Measurements from ENCODE around the gene RPGRIP1.
A peak's percentile ranks its signal among the peaks of the same experiment; 100 is the strongest.
"Not testable (repeated sequence)": the region's sequence is repeated elsewhere in the genome, so short reads cannot be mapped to it uniquely, and the experiment has no call there.

RPGRIP1 gene

GRCh38 chr14:21279783-21280182, at the start of gene RPGRIP1:
Gene RPGRIP1 (plus strand): TSS chr14:21280083. CDS start chr14:21287977, 7,894 bp downstream.
- DNase-seq (ENCODE audit: low spot score), result no peak

DNA sequence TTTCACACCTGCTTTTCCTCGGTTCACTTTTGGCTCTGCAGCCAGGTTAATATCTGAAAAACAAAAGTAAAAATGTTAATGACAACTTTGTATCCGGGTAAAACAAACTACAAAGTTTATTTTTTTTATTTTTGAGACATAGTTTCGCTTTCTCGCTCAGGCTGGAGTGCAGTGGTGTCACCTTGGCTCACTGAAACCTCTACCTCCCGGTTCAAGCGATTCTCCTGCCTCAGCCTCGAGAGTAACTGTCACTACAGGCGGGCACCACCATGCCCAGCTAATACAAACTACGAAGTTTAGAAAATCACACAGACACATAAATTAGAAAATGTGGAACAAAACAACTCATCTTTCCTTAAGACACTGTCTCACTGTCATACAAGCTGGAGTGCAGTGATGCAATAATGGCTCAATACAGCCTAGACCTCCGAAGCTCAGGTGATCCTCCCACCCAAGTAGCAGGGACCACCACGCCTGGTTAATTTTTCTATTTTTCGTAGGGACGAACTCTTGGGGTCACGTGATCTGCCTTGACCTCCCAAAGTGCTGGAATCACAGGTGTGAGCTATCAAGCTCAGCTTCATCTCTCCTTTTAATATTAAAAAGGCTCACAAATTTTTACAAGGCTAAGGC, 48.7 kb upstream of the RPGRIP1 start:
- peak; percentile 41 for DNase-seq (ENCODE audit: low spot score)

- peak; percentile 19 for DNase-seq (ENCODE audit: low spot score)
These were observed 46.3 kb upstream of the RPGRIP1 start for GRCh38 chr14:21233457-21234076.

- DNase-seq (ENCODE audit: low spot score), result no peak
These were observed 45.8 kb upstream of the RPGRIP1 start for GRCh38 chr14:21234112-21234511.

GRCh38 chr14:21236948-21237797, 42.7 kb upstream of the RPGRIP1 start:
- no peak for DNase-seq (ENCODE audit: low spot score)

DNA sequence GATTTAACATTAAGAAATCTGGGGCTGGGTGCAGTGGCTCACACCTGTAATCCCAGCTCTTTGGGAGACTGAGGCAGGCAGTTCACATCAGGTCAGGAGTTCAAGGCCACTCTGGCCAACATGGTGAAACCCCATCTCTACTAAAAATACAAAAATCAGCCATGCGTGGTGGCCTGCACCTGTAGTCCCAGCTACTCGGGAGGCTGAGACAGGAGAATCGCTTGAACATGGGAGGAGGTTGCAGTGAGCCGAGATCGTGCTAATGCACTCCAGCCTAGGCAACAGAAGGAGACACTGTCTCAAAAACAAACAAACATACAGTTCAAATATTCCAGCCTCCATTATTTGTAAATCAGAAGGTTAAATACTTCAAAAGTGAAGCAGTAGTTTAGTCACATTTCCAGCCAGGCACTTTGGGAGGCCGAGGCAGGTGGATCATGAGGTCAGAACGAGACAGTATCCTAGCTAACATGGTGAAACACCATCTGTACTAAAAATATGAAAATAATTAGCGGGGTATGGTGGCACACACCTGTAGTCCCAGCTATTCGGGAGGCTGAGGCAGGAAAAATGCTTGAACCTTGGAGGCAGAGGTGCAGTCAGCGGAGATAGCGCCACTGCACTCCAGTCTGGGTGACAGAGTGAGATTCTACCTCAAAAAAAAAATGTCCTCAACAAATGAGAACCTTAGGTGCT, 40.9 kb upstream of the RPGRIP1 start:
- DNase-seq (ENCODE audit: low spot score), result no peak

DNA sequence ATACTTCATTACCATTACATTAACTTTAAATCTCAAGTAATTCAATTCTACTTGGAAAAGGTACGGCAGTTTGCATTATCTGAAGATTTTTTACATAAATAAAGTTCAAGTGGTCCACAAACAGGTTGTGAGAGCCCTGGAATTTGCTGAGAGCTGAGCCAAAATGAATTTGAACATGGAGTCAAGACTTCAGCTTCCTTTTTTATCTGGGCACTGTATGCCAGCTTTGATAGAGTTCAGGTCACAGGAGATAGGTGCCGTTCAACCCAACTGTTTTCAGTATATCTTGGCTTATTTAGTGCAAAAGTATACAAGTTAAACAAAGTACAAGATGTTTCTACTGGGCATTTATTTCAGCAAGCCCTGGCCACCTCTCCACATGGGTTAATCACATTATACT, 39.5 kb upstream of the RPGRIP1 start:
- no peak for DNase-seq (ENCODE audit: low spot score)

DNA sequence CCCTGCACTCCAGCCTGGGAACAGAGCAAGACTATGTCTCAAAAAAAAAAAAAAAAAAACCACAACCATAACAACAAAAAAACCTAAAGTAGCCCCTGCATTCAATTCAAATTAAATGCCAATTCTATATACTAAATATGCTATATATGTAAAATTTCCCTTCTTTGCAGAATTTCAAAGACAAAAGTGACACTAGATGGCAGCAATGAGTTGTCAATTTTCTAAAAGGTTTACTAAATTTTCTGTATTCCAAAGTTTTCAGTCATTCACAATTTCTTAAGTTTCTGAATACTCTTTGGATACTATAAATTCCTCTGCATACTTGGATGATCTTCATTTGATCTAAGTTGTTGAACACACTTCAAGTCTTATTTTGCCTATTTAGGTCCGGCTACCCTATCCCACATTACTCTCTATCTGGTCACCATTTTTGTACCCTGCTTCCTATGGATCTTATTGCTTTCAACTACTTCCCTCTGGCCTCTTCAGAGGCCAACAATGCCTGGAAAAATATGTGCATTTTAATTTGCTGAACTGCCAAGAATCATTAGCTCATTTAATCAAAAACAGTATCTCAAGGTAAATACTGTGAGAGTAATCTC, 38.6 kb upstream of the RPGRIP1 start:
- DNase-seq (ENCODE audit: low spot score), result peak; percentile 27

GRCh38 chr14:21244544-21244943, 35.3 kb upstream of the RPGRIP1 start:
- no peak for DNase-seq (ENCODE audit: low spot score)

GRCh38 chr14:21245813-21246212, 34.1 kb upstream of the RPGRIP1 start:
- no peak for DNase-seq (ENCODE audit: low spot score)

GRCh38 chr14:21248338-21248737, 31.5 kb upstream of the RPGRIP1 start:
- no peak for DNase-seq (ENCODE audit: low spot score)

GRCh38 chr14:21248739-21249411, 31.0 kb upstream of the RPGRIP1 start:
- DNase-seq (ENCODE audit: low spot score), result no peak

DNA sequence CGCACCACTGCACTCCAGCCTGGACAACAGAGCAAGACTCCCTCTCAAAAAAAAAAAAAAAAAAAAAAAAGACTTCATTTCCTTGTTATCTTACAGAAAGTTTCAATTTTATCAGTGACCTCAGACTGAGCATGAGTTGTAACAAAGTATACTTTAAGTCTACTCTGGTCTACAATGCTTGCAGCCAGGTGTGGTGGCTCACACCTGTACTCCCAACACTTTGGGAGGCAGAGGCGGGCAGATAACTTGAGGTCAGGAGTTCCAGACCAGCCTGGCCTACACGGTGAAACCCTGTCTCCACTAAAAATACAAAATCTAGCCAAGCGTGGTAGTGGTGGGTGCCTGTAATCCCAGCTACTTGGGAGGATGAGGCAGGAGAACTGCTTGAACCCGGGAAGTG, 28.7 kb upstream of the RPGRIP1 start:
- no peak for DNase-seq (ENCODE audit: low spot score)

- no peak for DNase-seq (ENCODE audit: low spot score)
These were observed 27.7 kb upstream of the RPGRIP1 start for GRCh38 chr14:21252149-21252548.

- no peak for DNase-seq (ENCODE audit: low spot score)
These were observed 24.3 kb upstream of the RPGRIP1 start for GRCh38 chr14:21255385-21256101.

GRCh38 chr14:21256102-21256447, 23.8 kb upstream of the RPGRIP1 start:
- not testable (repeated sequence) for DNase-seq (ENCODE audit: low spot score)

- no peak for DNase-seq (ENCODE audit: low spot score)
These were observed 23.1 kb upstream of the RPGRIP1 start for GRCh38 chr14:21256539-21257393.

GRCh38 chr14:21257394-21257909, 22.4 kb upstream of the RPGRIP1 start:
- no peak for DNase-seq (ENCODE audit: low spot score)

DNA sequence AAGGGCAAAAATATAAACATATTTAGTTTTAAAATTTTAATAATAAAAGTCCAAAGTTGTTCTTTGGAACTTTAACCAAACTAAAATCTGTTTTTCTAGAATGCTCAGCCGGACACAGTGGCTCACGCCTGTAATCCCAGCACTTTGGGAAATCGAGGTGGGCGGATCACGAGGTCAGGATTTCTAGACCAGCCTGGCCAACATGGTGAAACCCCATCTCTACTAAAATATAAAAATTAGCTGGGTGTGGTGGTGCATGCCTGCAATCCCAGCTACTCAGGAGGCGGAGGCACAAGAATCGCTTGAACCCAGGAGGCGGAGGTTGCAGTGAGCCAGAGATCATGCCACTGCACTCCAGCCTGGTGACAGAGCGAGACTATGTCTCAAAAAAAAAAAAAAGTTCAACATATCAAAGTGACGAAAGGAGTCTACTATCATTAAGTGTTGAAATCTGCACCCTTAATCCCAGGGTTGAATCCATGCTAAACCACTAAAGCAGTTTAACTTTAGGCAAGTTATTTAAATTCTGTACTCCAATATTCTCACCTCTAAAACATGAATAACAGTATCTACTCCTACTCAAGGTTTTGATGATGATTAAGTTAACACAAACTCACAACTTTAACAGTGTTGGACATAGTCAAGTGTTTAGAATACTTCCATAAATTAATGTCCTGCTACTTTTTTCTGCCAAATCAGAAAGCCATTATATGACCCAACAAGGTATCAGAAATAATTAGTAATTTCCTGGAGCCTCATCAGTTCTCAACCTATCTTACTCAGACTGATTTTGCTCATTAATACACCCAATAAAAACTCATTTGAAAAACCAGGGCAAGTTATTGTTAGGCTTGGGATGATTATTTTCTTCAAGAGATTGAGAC, 21.6 kb upstream of the RPGRIP1 start:
- no peak for DNase-seq (ENCODE audit: low spot score)

Data from CD4-positive, alpha-beta T cell treated with Interleukin-15 for 4 hours (primary cell).